Endothelial cell (in vitro differentiated cells): Measurements from ENCODE around the gene ATOX1. TPM values are rescaled to one million over a fixed set of nuclear protein-coding genes. Genes with fewer than 3 reads are reported as not detected.
A peak's percentile ranks its signal among the peaks of the same experiment; 100 is the strongest.

ENCODE experiments used
- DNase-seq: peaks from one replicate; pipeline ENCODE4 v3.0.0; 2021; ENCODE audit warnings: low spot score
- H3K27ac Mint-ChIP-seq: one replicate; pipeline ENCODE4 v1.8.0; 2021; ENCODE audit warnings: mixed read lengths, inconsistent platforms; ENCODE audit not compliant: unreplicated experiment
- H3K27me3 Mint-ChIP-seq: one replicate; pipeline ENCODE4 v1.8.0; 2021; ENCODE audit warnings: mild to moderate bottlenecking, moderate library complexity, mixed read lengths, inconsistent platforms; ENCODE audit not compliant: unreplicated experiment
- H3K36me3 Mint-ChIP-seq: one replicate; pipeline ENCODE4 v1.8.0; 2021; ENCODE audit warnings: mild to moderate bottlenecking, low read depth, mixed read lengths, inconsistent platforms; ENCODE audit not compliant: unreplicated experiment
- H3K4me1 Mint-ChIP-seq: one replicate; pipeline ENCODE4 v1.8.0; 2021; ENCODE audit warnings: mild to moderate bottlenecking, mixed read lengths, inconsistent platforms; ENCODE audit not compliant: unreplicated experiment
- H3K4me3 Mint-ChIP-seq: one replicate; pipeline ENCODE4 v1.8.0; 2021; ENCODE audit warnings: mild to moderate bottlenecking, mixed read lengths, inconsistent platforms; ENCODE audit not compliant: unreplicated experiment
- H3K9me3 Mint-ChIP-seq: one replicate; pipeline ENCODE4 v1.8.0; 2021; ENCODE audit warnings: mixed read lengths, inconsistent platforms; ENCODE audit not compliant: unreplicated experiment
- total RNA-seq: library from RNA; stranded (reverse); fragmentation: NEBNext Ultra II Directional; extraction: Animal tissue kit (Norgen Biotek cat#: 25700); gene quantifications from one replicate; pipeline ENCODE4 v1.2.1, GENCODE V29; 2021; ENCODE audit not compliant: unreplicated experiment
- TF ChIP-seq, protein P1 (sequence below): fragments of 200-600 bp; sonication (generic); IDR thresholded peaks from one replicate; pipeline ENCODE4 v1.5.0; 2021; ENCODE audit warnings: antibody characterized with exemption; ENCODE audit not compliant: unreplicated experiment

Gene ATOX1
- total RNA-seq, 1 donor from 2014 or later = 106 TPM

DNA sequence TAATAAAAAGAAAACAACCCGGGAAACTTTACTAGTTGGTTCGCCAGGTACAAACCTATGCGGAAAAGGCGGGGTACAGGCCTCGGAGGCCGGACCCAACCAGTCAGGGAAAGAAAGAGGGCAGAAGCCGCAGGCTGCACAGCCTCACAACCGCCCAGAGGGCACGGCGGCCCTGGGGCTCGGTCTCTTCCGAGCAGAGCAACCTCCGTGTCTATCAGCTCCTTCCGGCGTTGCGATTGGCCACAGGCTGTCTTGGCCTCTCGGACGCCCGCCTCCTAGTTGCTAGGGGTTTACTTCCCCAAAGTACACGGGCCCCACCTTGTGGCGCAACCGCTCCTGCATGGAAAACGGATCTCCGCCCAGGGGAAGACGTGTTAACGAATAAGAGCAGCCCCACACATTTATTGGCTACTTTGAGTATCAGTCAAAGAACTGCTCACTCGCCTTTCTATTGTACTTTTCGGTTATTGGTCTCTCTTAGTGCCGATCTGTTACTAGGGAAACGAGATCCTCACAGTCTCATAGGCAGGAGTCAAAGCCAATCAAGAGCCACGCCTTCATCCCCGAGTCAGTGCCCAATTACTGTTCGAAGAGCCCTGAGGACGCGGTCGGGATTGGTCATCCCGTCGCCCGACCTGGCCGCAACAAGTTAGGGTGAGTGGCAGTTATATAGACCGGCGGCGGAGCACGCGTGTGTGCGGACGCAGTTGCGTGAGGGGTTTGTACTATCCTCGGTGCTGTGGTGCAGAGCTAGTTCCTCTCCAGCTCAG, 13.0 kb upstream of the ATOX1 start, which contains the start of gene G3BP1:
Gene G3BP1, plus strand, starts transcription at position 696 of the 770 bp plus-strand sequence. CDS start 14,667 bp downstream, outside the sequence.
- peak; percentile 99 for DNase-seq
- H3K9me3 Mint-ChIP-seq = no peaks in the 10 kb centered on the region
- peak within 1 kb of the TSS; percentile 93 for H3K4me3 Mint-ChIP-seq
- peaks cover 9% of the 10 kb centered on the region for H3K27me3 Mint-ChIP-seq
- H3K36me3 Mint-ChIP-seq = peaks cover 7% of the 10 kb centered on the region
- H3K4me1 Mint-ChIP-seq = peaks cover 24% of the 10 kb centered on the region
- TF ChIP-seq, protein P1, sequence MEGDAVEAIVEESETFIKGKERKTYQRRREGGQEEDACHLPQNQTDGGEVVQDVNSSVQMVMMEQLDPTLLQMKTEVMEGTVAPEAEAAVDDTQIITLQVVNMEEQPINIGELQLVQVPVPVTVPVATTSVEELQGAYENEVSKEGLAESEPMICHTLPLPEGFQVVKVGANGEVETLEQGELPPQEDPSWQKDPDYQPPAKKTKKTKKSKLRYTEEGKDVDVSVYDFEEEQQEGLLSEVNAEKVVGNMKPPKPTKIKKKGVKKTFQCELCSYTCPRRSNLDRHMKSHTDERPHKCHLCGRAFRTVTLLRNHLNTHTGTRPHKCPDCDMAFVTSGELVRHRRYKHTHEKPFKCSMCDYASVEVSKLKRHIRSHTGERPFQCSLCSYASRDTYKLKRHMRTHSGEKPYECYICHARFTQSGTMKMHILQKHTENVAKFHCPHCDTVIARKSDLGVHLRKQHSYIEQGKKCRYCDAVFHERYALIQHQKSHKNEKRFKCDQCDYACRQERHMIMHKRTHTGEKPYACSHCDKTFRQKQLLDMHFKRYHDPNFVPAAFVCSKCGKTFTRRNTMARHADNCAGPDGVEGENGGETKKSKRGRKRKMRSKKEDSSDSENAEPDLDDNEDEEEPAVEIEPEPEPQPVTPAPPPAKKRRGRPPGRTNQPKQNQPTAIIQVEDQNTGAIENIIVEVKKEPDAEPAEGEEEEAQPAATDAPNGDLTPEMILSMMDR = peak; percentile 36
- peak within 1 kb of the TSS; percentile 82 for H3K27ac Mint-ChIP-seq

DNA sequence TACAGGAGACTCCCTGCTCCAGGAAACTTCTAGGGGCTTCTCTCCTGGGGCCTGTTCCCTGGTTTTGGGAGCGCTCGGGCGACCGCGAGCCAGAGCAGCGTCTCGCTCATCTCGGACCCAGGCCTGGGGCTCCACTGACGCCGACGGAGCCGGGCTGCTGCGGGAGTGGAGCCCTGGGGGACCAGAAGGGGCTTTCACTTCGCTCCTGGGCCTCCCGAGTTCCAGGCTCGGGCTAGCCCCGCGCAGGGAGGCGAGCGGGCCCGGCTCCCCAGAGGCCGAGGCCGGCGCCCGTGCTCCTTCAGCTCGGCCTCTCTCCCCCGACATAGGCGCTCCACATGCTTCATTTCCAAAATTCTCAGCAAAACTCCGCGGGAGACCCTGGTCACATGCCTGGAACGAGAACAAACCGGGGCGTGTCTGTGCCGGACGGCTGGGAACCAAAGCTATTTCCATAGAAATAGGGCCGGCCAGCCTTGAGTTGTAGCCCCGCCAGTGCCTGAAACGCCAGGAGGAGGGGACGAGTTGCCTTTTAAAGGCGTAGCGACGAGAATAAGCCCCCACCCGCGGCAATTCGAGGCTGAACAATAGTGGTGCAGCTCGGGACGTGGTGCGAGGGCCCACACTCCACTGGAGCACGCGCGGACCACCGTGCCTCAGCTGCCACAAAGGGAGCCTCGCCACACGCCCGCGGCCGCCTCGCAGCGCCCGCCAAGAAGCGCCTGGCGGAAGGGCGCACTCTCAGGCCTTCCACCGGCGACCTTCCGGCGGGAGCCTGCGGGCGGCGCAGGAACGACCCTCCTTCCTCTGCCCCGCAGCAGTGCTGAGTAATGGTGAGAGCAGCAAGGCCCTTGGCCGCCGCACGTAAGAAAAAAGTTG, 12.2 kb upstream of the ATOX1 start:
- Mint-ChIP-seq H3K4me1 (peaks cover 20% of the 10 kb centered on the region), H3K4me3 (peak overlapping the region; percentile 85), H3K27me3 (peaks cover 9% of the 10 kb centered on the region), H3K27ac (peak overlapping the region; percentile 95), H3K36me3 (peaks cover 7% of the 10 kb centered on the region), H3K9me3 (no peaks in the 10 kb centered on the region)
- DNase-seq = peak; percentile 61
- TF ChIP-seq, protein P1 = no peak

DNA sequence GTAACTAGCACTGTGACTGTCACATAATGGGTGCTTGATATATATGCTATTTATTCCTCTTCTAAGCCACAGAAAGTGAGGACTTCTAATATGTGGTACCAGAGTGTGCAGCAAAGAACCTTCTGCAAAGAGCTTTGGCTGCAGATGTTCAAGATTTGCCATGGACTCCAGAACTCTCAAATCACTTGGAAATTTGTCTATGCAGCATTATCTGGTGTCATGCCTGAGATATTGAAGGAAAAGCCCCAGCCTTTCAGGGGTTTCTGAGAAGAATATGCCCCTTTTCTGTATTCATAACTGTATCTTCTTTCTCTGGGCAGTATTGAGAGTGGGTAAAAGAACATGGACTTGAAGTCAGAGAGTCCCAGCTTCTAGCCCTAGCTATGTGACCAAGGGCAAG, 8.5 kb upstream of the ATOX1 start:
- no peak overlapping the region for H3K27ac Mint-ChIP-seq
- DNase-seq = no peak
- TF ChIP-seq, protein P1 = no peak
- H3K4me3 Mint-ChIP-seq = no peak overlapping the region
- no peaks in the 10 kb centered on the region for H3K9me3 Mint-ChIP-seq
- no peaks in the 10 kb centered on the region for H3K27me3 Mint-ChIP-seq
- H3K4me1 Mint-ChIP-seq = peaks cover 4% of the 10 kb centered on the region
- H3K36me3 Mint-ChIP-seq = no peaks in the 10 kb centered on the region

DNA sequence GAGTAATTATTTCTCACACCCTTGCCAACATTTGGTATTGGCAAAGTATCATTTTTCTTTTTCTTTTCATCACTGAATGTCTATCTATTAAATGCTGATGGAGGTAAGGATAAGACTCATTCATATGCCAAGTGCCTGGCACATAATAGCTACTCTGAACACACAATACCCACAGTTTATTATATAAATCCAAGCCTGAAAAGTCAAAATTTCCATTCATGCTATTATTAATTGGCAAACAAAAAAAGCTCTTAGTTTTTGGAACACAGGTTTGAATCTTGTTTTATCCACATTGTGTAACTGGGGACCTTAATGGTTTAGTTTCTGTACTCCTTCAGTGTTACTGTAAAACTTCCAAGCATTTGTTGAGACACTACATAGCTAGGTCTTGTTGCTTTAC, 6.4 kb upstream of the ATOX1 start:
- no peaks in the 10 kb centered on the region for H3K27me3 Mint-ChIP-seq
- no peak overlapping the region for H3K27ac Mint-ChIP-seq
- no peak overlapping the region for H3K4me3 Mint-ChIP-seq
- no peaks in the 10 kb centered on the region for H3K36me3 Mint-ChIP-seq
- no peak for DNase-seq
- H3K4me1 Mint-ChIP-seq = no peaks in the 10 kb centered on the region
- H3K9me3 Mint-ChIP-seq = no peaks in the 10 kb centered on the region
- TF ChIP-seq, protein P1 = no peak
